ENCODE measurements around the gene WDR45B.

The WDR45B gene

DNA sequence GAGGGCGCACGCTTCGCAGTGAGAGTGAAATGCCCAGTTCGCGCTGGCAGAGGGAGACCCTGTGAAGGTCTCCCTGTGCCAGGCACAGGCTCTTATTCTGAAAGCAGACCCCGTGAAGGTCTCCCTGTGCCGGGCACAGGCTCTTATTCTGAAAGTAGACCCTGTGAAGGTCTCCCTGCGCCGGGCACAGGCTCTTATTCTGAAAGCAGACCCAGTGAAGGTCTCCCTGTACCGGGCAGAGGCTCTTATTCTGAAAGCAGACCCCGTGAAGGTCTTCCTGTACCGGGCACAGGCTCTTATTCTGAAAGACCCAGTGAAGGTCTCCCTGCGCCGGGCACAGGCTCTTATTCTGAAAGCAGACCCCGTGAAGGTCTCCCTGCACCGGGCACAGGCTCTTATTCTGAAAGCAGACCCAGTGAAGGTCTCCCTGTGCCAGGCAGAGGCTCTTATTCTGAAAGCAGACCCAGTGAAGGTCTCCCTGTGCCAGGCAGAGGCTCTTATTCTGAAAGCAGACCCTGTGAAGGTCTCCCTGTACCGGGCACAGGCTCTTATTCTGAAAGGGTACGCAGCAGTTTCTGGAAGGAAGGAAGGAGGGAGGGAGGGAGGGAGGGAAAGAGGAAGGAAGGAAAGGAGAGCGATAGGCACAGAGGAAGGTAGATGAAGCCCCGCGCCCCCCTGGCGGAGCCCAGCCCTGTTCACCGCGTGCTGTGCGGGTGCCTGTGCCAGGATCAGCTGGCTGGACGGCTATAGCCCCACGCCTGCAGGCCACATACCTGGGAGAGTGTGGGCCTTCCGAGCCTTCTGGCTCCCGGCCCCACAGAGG lies 55.3 kb downstream of the WDR45B start:
- peaks cover 5% of the 10 kb centered on the region; the same call in 1 of the 2 replicates for H4K20me1 ChIP-seq (ENCODE audit: control insufficient read depth, insufficient read depth, low read depth, low read length)
- no peaks in the 10 kb centered on the region for H3K27me3 ChIP-seq (ENCODE audit: control insufficient read depth, low read length)
- no peaks in the 10 kb centered on the region for H3K9me2 ChIP-seq (replicated peaks; ENCODE audit: control insufficient read depth, low read length)
- H3K27ac ChIP-seq (ENCODE audit: low read depth, low read length), result peak overlapping the region; percentile 11; the same call in 1 of the 2 replicates
- TF ChIP-seq, protein P1, sequence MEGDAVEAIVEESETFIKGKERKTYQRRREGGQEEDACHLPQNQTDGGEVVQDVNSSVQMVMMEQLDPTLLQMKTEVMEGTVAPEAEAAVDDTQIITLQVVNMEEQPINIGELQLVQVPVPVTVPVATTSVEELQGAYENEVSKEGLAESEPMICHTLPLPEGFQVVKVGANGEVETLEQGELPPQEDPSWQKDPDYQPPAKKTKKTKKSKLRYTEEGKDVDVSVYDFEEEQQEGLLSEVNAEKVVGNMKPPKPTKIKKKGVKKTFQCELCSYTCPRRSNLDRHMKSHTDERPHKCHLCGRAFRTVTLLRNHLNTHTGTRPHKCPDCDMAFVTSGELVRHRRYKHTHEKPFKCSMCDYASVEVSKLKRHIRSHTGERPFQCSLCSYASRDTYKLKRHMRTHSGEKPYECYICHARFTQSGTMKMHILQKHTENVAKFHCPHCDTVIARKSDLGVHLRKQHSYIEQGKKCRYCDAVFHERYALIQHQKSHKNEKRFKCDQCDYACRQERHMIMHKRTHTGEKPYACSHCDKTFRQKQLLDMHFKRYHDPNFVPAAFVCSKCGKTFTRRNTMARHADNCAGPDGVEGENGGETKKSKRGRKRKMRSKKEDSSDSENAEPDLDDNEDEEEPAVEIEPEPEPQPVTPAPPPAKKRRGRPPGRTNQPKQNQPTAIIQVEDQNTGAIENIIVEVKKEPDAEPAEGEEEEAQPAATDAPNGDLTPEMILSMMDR (IDR thresholded peaks at IDR 0.05; ENCODE audit: low read depth, low read length, poor library complexity, severe bottlenecking), result no peak
- TF ChIP-seq EZH2phosphoT487 (IDR thresholded peaks at IDR 0.05; ENCODE audit: borderline replicate concordance, low read length), result no peak
- H3K9me3 ChIP-seq (ENCODE audit: control insufficient read depth, insufficient read depth, low read length), result no peaks in the 10 kb centered on the region
- H3F3A ChIP-seq (ENCODE audit: control insufficient read depth, insufficient read depth), result peaks cover 19% of the 10 kb centered on the region
- peaks cover 14% of the 10 kb centered on the region for H3K79me2 ChIP-seq (ENCODE audit: control insufficient read depth, low read length)
- peaks cover 51% of the 10 kb centered on the region for H3K36me3 ChIP-seq (ENCODE audit: control insufficient read depth, low read length)
- H3K4me2 ChIP-seq (ENCODE audit: low read length), result peak overlapping the region; percentile 67
- peaks cover 16% of the 10 kb centered on the region for H3K4me1 ChIP-seq (ENCODE audit: control insufficient read depth, low read length)
- peak overlapping the region; percentile 58 for H3K4me3 ChIP-seq (ENCODE audit: low read length)

DNA sequence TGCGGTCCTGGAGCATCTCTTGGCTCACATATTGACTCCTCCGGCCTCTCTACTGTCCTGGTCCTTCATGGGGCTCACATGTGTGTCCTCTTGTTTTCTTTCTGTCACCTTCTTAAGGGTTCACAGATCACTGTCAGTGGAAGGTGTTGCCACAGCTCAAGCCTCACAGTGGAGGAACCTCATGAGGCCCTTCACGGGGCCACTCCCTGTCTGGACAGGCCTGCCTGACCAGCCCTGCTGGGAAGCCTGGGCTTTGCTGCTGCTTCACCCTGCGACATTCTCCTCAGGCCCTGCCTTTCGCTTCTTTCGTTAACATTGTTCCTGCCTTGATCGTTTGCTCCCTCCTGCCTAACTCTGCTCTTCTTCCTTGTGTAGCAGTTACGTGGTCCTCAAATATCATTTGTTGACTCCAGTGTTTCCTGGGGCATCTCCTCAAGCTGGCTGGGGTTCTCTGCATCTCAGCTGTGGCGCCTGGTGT lies 55.9 kb downstream of the WDR45B start:
- TF ChIP-seq EZH2phosphoT487 (IDR thresholded peaks at IDR 0.05; ENCODE audit: borderline replicate concordance, low read length), result no peak
- TF ChIP-seq, protein P1 (IDR thresholded peaks at IDR 0.05; ENCODE audit: low read depth, low read length, poor library complexity, severe bottlenecking), result no peak
- H3K27ac ChIP-seq (ENCODE audit: low read depth, low read length), result peak overlapping the region; percentile 11; the same call in 1 of the 2 replicates
- H4K20me1 ChIP-seq (ENCODE audit: control insufficient read depth, insufficient read depth, low read depth, low read length), result peaks cover 5% of the 10 kb centered on the region; the same call in 1 of the 2 replicates
- H3K27me3 ChIP-seq (ENCODE audit: control insufficient read depth, low read length), result no peaks in the 10 kb centered on the region
- peak overlapping the region; percentile 67 for H3K4me2 ChIP-seq (ENCODE audit: low read length)
- H3K4me3 ChIP-seq (ENCODE audit: low read length), result peak overlapping the region; percentile 58
- no peaks in the 10 kb centered on the region for H3K9me3 ChIP-seq (ENCODE audit: control insufficient read depth, insufficient read depth, low read length)
- peaks cover 16% of the 10 kb centered on the region for H3K4me1 ChIP-seq (ENCODE audit: control insufficient read depth, low read length)
- no peaks in the 10 kb centered on the region for H3K9me2 ChIP-seq (replicated peaks; ENCODE audit: control insufficient read depth, low read length)
- H3K36me3 ChIP-seq (ENCODE audit: control insufficient read depth, low read length), result peaks cover 57% of the 10 kb centered on the region
- peaks cover 19% of the 10 kb centered on the region for H3F3A ChIP-seq (ENCODE audit: control insufficient read depth, insufficient read depth)
- H3K79me2 ChIP-seq (ENCODE audit: control insufficient read depth, low read length), result peaks cover 14% of the 10 kb centered on the region

DNA sequence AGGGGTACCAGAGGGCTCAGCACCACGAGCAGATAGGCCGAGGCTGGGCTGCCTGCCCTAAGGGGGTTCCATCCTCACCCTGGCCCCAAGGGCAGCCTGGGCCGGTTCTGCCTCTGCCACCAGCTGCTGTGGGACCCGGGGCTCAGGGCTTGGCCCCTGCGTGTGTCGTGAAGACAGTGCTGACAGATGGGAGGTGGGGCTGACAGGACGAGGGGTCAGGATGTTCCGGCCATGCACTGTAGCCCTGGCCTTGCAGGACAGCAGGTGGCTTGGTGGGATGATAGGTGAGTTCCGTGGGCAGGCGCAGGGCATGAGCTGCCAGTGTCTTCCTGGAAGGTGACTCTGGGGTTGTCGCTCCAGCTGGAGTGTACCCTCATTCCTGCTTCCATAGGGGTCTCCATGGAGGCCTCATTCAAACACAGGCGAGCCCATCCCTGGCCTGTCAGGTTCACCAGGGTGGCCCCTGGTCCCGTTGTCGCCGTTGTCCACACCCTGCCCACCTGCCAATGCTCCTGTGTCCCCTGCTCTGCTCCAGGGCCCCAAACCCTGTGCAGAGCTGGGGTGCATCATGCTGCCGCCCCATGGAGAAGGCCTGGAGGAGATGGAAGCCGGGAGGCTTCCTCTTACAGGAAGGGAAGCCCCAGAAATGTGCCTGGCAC lies 57.2 kb downstream of the WDR45B start:
- H3K4me2 ChIP-seq (ENCODE audit: low read length), result no peak overlapping the region
- H3F3A ChIP-seq (ENCODE audit: control insufficient read depth, insufficient read depth), result peaks cover 25% of the 10 kb centered on the region
- H3K36me3 ChIP-seq (ENCODE audit: control insufficient read depth, low read length), result peaks cover 50% of the 10 kb centered on the region
- no peaks in the 10 kb centered on the region for H3K27me3 ChIP-seq (ENCODE audit: control insufficient read depth, low read length)
- H3K27ac ChIP-seq (ENCODE audit: low read depth, low read length), result no peak overlapping the region
- peaks cover 16% of the 10 kb centered on the region for H3K4me1 ChIP-seq (ENCODE audit: control insufficient read depth, low read length)
- H3K79me2 ChIP-seq (ENCODE audit: control insufficient read depth, low read length), result peaks cover 14% of the 10 kb centered on the region
- peaks cover 5% of the 10 kb centered on the region; the same call in 1 of the 2 replicates for H4K20me1 ChIP-seq (ENCODE audit: control insufficient read depth, insufficient read depth, low read depth, low read length)
- no peak overlapping the region for H3K4me3 ChIP-seq (ENCODE audit: low read length)
- H3K9me2 ChIP-seq (replicated peaks; ENCODE audit: control insufficient read depth, low read length), result no peaks in the 10 kb centered on the region
- H3K9me3 ChIP-seq (ENCODE audit: control insufficient read depth, insufficient read depth, low read length), result no peaks in the 10 kb centered on the region
- TF ChIP-seq, protein P1 (IDR thresholded peaks at IDR 0.05; ENCODE audit: low read depth, low read length, poor library complexity, severe bottlenecking), result no peak
- TF ChIP-seq EZH2phosphoT487 (IDR thresholded peaks at IDR 0.05; ENCODE audit: borderline replicate concordance, low read length), result no peak

Data from DOHH2 (cell line).